HL-60 (cell line): ENCODE data around the gene EHD1.

Source experiments
- DNase-seq, 2 experiments: peaks; one replicate each; pipeline ENCODE4 v3.0.0-alpha.2; 2010 to 2020; ENCODE audit warnings: low read depth in 1 of 2, low spot score in 1 of 2
- H3K27ac ChIP-seq: fragments of 250-450 bp; sonication (Bioruptor Pico); replicated peaks from 2 replicates; pipeline ENCODE4 v1.5.1; 2020; ENCODE audit warnings: mild to moderate bottlenecking, moderate library complexity
- H3K27me3 ChIP-seq: fragments of 250-450 bp; sonication (Bioruptor Pico); 2 replicates; pipeline ENCODE4 v1.5.1; 2021; ENCODE audit warnings: mild to moderate bottlenecking, moderate library complexity; ENCODE audit not compliant: insufficient read depth, poor library complexity, severe bottlenecking
- H3K4me3 ChIP-seq: replicated peaks from 2 replicates; pipeline ENCODE4 v1.5.1; 2011; ENCODE audit warnings: mild to moderate bottlenecking, control low read depth, low read length; ENCODE audit not compliant: insufficient read depth
- CTCF ChIP-seq: IDR thresholded peaks from one replicate; pipeline ENCODE4 v1.5.1; 2011; ENCODE audit warnings: low read length, control low read depth, inconsistent platforms; ENCODE audit not compliant: insufficient read depth
- GABPA ChIP-seq: IDR thresholded peaks from 2 replicates; pipeline ENCODE4 v1.6.1; 2012; ENCODE audit warnings: low read depth
- POLR2AphosphoS5 ChIP-seq: IDR thresholded peaks from 2 replicates; pipeline ENCODE4 v1.6.1; 2012; ENCODE audit warnings: low read depth
- REST ChIP-seq: IDR thresholded peaks from 2 replicates; pipeline ENCODE4 v1.6.1; 2012; ENCODE audit warnings: low read depth; ENCODE audit not compliant: insufficient replicate concordance
- SPI1 ChIP-seq: IDR thresholded peaks from 2 replicates; pipeline ENCODE4 v1.6.1; 2012; ENCODE audit warnings: low read depth, mild to moderate bottlenecking, borderline replicate concordance

Gene EHD1

GRCh38 chr11:64810271-64810890 lies 68.0 kb downstream of the EHD1 start, which contains the start of gene MEN1:
Gene MEN1 (minus strand): TSS chr11:64810551. CDS start chr11:64810109, 442 bp downstream.
- H3K4me3 ChIP-seq = peak within 1 kb of the TSS; percentile 99
- DNase-seq = peak; percentile 85 to 97
- TF ChIP-seq POLR2AphosphoS5 (peak; percentile 41; the same call in 1 of the 2 replicates), GABPA (peak; percentile 33), REST (no peak), CTCF (no peak), SPI1 (peak; percentile 60; the same call in 1 of the 2 replicates)
- peak within 1 kb of the TSS; percentile 45 for H3K27ac ChIP-seq
- no peaks in the 10 kb centered on the region for H3K27me3 ChIP-seq

- DNase-seq = no peak
- H3K4me3 ChIP-seq = peak overlapping the region; percentile 99
- H3K27me3 ChIP-seq = no peaks in the 10 kb centered on the region
- H3K27ac ChIP-seq = peak overlapping the region; percentile 45
- no peak for TF ChIP-seq GABPA
- TF ChIP-seq SPI1 = no peak
- no peak for TF ChIP-seq REST
- no peak for TF ChIP-seq POLR2AphosphoS5
- TF ChIP-seq CTCF = no peak
Observed at GRCh38 chr11:64809781-64810241, 68.6 kb downstream of the EHD1 start.

- DNase-seq = no peak
- Histone ChIP-seq H3K27me3 (no peaks in the 10 kb centered on the region), H3K27ac (no peak overlapping the region), H3K4me3 (no peak overlapping the region)
- TF ChIP-seq REST (no peak), CTCF (no peak)
Observed at GRCh38 chr11:64805481-64805880, 72.9 kb downstream of the EHD1 start.
